SH-SY5Y (cell line): Measurements from ENCODE around the gene PKDCC.

Experiments used
- GATA2 ChIP-seq: IDR thresholded peaks from 2 replicates; pipeline ENCODE4 v1.6.1; 2011; ENCODE audit warnings: mild to moderate bottlenecking, low read depth, low read length
- GATA3 ChIP-seq: IDR thresholded peaks from 2 replicates; pipeline ENCODE4 v1.6.1; 2011; ENCODE audit warnings: low read depth, mild to moderate bottlenecking, low read length, moderate library complexity

Gene PKDCC

DNA sequence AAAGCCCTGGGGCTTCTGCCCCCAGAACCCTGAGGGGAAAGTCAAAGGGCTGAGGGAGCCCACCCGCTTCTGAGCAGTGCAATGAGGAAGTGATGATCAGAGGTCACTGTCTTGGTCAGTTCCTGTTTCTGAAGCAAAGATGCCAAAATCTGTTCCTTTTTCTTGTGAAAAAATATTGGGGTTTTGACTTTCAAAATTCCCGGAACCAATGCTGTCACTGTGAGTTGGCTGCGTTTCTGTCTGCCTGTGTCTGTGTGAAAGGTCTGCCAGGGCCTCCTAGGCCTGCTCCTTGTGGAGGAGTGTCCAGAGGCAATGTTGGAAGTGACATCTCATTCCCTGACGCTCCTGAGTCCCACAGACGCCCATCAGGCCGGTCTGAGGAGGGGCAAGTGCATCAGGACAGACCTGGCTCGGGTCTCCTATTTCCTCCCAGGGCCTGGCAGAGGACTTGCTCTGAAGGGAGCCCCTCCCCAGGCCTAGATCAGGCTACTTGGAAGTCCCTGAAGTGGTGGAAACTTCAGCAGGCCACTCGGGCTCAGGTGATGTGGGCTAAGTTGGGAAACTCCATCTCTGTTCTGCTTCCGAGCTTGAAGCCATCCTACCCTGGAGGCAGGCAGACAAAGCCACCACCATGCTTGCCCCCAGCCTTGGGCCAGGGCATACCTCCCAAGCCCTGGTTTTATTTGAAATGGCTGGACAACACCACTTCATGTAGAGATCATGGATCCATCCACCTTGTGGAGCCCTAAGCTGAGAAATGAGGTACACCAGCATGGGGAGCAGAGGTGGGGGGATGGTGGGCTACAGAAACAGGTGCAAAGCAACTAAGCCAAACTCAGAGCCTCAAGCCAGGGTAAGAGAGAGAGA, 51.0 kb downstream of the PKDCC start:
- TF ChIP-seq GATA3 (no peak), GATA2 (no peak)

DNA sequence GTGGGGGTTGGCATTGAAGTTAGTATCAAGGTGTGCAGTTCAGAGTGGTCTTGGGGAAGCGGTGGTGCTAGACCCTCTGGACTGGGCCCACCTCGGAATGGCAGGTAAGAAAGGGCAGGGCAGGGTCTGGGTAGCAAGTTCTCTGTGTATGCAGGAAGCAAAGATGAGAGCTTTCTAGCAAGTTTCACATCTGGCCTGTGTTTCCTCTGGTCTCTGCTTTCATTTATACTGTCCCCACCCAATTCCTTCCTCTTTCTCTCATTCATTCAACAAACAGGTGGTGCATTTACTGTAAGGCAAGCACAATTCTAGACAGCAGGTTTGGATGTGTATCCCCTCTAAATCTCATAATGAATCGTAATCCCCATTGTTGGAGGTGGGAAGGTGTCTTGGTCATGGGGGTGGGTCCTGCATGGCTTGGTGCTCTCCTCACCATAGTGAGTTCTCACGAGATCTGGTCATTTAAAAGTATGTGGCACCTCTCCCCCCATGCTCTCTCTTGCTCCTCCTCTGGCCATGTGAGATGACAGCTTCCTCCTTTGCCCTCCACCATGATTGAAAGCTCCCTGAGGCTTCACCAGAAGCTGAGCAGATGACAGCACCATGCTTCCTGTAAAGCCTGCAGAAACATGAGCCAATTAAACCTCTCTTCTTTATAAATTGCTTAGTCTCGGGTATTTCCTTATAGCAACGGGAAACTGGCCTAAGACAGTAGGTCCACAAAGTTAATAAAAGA, 51.8 kb downstream of the PKDCC start:
- TF ChIP-seq GATA3 (no peak), GATA2 (no peak)

DNA sequence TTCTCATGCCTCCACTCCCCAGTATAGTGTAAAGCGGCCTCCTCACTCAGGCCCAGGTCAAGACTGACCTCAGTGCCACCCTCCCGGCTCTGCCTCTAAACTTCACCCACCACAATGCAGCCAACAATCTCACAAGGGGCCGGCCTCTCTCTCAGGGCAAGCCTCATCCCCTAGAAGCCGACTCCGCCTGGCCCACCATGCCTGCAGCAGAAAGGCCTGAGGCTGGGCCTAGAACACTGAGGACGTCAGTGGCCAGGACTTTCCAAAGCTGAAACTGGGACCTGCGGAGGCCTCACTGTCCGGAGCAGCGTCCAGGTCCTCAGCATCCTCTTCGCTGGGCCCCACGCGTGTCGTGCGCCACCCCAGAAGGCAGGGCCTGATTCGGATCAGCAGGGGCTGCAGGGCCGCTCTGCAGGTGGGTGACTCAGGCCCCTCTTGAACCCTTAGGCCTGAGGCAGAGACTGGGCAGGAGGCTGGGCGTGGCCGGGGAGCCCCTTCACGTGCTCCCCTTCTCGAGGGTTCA, 52.9 kb downstream of the PKDCC start:
- TF ChIP-seq GATA2 (no peak), GATA3 (no peak)

DNA sequence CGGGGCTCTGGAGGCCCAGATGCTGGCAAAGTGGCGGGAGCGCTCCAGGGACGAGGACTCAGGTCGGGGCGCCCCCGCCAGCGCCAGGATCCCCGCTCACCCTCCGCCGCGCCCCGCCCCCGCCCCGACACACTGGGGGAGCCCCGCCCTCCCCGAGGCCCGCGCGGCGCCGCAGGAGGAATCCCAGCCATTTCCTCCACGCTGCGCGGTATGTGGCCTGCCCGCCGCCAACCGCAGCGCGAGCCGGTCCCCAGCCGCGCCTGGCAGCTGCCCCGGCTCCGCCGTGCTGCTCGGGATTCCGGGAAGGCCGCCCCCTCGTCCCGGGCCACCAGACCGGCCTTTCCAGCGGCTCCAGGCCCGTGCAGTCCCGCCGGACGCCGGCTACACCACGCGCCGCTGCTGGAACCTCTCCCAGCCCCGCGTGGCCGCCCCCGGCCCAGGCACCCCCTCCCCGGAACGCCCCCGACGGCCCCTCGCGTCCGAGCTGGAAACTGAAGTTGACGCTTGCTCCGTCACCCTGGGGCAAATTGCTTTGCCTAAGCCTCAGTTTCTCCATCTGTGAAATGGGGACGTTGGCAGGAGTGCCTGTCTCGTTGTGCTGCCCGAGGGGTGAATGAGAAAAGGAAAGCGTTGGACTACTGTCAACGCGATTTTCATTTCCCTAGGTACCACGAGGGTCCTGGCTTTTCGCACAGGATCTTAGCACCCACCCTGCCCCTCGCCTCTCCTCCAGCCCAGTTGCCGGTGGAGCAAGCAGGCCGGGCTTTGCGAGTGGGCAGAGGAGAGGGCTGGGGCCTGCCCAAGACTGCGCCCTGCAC, 53.6 kb downstream of the PKDCC start:
- no peak for TF ChIP-seq GATA2
- TF ChIP-seq GATA3 = no peak

DNA sequence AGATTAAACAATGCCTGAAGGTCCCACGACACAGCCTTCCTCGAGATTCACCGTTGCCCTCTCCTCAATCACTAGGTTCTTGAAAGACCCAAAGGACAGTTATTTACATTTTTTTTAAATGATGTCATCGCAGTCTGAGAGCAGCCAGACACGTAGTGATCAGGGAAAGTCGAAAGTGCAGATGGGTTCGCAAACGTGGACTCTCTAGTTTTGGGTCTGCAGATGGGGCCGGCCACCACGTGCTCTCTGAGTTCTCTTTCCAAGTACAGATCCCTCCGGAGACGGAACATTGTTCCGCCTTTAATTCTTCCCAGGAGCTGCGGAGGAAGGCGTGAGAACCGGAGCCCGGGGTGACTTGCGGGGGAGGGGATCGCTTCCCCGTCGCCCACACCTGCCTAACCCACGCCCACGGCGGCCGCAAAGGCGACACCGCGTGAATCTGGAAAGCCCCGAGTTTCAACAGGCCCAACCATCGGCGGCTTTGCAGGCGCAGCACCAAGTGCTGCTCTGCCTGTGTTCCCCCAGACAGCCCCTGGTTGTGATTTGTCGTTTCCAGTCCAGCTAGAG, 54.3 kb downstream of the PKDCC start:
- TF ChIP-seq GATA2 (no peak), GATA3 (no peak)

DNA sequence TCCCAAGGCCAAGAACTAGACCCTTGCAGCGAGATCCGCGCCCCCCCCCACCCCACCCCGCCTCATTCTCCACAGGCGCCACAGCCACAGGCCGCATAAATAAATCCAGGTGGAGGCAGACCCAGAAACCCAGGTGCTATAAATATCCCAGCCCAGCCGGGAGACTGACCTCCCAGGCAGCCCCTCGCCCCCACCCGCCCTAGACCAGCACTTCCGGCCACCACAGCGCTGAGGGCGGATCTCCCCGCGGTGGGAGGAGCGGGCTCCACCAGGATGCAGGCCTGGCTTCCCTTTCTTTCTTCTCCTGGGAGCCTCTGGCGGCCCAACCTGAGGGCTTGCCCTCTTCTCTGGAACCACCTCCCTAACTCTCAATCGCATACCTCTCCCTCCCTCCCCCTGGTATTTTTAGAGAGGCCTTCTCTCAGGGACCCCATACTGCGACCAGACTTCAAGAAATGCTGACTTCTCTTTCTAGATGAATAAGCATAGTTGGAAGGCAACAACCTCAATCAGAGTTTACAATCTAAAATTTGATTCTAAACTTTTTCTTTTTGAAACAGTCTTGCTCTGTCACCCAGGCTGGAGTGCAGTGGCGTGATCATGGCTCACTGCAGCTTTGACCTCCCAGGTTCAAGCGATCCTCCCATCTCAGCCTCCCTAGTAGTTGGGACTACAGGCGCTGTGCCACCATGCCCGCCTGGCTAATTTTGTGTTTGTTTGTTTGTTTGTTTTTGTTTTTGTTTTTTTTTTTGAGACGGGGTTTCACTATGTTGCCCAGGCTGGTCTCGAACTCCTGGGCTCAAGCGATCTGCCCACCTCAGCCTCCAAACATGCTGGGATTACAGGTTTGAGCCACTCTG, 55.0 kb downstream of the PKDCC start:
- no peak for TF ChIP-seq GATA2

DNA sequence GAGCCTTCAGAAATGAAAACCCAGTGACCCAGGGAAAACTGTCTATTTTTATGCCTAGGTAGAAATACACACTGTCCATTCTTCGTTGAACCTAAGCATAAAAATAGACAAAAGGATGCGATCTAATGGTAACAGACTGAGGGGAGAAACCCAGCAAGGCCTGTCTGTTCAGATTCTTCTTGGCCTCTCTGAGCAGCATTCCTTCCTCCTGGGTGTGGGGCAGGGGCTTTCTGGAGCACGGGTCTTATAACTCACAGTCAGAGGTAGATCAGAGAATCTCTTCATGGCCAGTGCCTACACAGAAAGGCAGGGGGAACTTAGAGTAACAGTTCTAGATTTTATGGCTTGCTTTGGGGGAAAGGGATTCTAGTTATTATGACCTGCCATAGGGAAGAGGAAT, 56.0 kb downstream of the PKDCC start:
- TF ChIP-seq GATA3 (no peak), GATA2 (no peak)

DNA sequence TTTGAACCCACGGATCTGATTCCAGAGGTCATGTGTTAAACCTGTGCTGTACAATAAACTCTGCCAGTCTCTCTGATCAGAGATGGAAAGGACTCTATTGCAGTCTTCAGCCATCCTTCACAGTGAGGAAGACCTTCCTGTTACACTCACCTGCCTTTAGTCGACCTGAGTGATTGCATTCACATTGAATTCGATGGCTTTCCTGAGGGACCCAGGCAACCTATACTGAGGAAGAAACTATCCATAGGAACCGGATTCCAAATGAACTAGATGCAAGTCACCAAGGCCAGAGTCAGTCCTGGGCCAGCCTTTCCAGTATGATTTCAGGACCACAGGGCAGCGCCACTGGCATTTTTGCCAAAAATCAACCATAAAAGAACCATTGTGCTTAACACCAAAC, 56.8 kb downstream of the PKDCC start:
- TF ChIP-seq GATA3 (no peak), GATA2 (no peak)

DNA sequence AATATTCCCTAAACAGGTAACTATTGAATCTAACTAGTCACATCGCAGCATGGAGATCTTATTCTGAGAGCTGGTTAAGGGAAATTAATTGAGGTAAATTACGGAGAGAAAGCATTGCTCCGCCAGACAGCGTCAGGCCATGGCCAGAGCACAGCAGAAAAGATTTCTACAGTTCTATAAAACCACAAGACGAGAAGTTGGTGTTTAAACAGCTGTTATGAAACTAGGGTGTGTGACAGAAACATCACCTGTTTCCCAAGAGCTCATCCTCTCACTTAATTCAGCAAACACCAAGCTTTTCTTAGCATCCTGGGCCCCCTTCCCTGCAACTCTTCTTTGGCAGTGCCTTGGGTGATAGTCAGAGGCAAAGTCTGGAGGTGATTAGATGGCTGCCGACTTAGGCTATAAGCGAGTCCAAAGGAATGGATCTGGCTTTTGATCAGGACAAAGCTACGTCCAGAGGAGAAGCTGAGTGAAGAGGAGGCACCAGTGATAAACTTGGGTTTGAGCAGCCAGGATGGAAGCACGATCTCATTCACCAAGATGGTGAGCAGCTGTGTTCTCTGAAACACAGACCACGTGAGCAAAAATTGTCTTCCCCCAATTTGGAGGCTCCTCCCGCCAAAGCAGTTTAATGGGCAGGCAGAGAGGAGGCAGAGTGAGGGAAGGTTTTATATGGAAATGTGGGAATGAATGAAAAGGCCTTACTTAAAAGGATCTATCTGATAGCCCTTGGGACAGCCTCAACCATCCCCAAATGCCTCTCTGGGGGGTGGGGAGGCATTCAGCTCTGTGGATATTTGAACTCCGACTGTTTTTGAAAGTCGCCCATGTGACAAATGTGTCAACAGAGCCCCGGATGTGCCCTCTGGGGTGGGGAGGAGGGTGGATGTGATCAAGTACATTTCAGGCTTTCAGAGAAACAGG, 57.8 kb downstream of the PKDCC start:
- TF ChIP-seq GATA2 = no peak
- TF ChIP-seq GATA3 = no peak

DNA sequence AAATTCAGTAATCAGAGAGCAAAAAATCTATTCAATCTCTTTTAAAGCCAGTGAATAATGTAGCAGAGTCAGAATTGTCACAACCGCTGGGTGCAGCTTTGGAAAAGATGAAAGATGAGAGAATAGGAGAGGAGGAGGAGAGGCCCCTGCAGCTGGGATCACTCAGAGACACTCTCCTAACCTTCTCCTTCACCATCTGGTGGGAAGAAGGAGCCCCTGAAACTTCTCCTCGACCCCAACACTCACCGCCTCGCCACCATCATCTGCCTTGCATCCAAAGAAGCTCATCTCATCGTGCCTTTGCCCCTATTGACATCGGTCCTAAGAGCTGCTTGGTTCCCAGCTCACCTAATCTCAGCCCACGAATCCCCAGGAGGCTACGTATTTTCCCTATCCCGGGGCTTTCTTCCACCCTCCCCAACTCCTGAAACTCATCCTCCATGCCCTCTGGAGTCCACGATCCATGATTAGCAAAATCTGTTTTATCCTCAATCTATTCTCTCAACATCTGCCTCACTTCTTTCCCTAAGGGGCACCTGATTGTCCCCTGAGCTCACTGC, 58.5 kb downstream of the PKDCC start:
- TF ChIP-seq GATA2 = no peak
- no peak for TF ChIP-seq GATA3

DNA sequence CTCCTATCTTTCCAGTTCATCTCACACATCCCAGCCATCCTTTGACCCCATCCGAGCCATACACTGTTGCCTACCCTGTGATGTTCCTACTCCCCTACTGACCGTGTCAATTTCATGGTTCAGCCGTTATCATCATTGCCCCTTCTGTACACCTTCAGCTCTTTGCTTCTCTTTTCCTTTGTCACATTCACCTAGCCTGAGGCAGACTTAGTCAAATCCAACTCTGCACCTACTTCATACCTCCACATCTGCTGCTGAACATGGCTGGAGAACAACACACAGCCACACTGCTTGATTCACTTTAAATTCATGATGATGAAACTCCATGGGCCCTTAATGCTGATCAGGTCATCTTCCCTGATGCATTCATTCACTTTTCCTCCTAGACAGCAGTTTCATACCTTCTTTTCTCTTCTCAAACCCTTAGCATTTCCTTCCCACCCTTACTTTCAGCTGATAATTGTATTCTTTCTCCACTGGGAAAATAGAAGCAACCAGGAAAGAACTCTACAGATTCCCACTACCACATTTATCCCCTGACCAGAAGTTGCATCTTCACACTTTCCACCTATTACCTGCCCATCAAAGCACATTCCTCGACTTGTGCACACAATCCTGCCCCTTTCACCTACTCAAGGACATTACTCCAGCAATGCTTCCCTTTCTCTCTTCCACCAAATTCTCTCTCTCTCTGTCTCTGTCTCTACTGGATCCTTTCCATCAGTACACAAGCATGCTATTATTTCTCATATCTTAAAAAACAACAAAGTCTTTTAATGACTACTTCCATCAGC, 59.6 kb downstream of the PKDCC start:
- TF ChIP-seq GATA2 (no peak), GATA3 (no peak)
